ENCODE data around the gene COBL. TPM values are rescaled to one million over a fixed set of nuclear protein-coding genes. Genes with fewer than 3 reads are reported as not detected.
A peak's percentile ranks its signal among the peaks of the same experiment; 100 is the strongest.

The COBL gene, protein sequence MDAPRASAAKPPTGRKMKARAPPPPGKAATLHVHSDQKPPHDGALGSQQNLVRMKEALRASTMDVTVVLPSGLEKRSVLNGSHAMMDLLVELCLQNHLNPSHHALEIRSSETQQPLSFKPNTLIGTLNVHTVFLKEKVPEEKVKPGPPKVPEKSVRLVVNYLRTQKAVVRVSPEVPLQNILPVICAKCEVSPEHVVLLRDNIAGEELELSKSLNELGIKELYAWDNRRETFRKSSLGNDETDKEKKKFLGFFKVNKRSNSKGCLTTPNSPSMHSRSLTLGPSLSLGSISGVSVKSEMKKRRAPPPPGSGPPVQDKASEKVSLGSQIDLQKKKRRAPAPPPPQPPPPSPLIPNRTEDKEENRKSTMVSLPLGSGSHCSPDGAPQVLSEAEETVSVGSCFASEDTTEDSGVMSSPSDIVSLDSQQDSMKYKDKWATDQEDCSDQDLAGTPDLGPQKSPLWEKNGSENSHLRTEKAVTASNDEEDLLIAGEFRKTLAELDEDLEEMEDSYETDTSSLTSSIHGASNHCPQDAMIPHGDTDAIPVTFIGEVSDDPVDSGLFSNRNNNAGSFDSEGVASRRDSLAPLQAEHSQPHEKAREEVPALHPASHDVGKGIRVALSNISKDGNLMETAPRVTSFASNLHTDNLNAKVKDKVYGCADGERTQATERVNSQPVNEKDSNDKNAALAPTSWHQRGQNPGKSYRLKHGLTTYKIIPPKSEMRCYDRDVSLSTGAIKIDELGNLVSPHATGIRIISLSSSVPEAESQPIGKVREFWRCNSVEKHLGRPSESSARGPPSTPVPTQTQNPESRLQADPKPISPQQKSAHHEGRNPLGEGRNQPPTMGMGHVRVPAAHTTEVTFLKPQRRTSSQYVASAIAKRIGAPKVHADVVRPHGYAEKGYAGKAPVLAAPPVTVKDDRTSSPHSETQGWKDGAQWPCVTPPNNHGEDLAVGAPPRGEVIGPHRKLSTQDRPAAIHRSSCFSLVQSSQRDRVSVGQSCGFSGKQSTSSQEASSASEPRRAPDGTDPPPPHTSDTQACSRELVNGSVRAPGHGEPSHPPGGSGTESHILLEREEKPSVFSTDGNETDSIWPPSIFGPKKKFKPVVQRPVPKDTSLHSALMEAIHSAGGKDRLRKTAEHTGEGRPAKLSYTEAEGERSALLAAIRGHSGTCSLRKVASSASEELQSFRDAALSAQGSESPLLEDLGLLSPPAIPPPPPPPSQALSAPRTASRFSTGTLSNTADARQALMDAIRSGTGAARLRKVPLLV
- polyA plus RNA-seq (ENCODE audit: insufficient read length in 3 of 3) = 10 to 100 TPM; 16.8 to 23.3 (median 21.4) TPM

DNA sequence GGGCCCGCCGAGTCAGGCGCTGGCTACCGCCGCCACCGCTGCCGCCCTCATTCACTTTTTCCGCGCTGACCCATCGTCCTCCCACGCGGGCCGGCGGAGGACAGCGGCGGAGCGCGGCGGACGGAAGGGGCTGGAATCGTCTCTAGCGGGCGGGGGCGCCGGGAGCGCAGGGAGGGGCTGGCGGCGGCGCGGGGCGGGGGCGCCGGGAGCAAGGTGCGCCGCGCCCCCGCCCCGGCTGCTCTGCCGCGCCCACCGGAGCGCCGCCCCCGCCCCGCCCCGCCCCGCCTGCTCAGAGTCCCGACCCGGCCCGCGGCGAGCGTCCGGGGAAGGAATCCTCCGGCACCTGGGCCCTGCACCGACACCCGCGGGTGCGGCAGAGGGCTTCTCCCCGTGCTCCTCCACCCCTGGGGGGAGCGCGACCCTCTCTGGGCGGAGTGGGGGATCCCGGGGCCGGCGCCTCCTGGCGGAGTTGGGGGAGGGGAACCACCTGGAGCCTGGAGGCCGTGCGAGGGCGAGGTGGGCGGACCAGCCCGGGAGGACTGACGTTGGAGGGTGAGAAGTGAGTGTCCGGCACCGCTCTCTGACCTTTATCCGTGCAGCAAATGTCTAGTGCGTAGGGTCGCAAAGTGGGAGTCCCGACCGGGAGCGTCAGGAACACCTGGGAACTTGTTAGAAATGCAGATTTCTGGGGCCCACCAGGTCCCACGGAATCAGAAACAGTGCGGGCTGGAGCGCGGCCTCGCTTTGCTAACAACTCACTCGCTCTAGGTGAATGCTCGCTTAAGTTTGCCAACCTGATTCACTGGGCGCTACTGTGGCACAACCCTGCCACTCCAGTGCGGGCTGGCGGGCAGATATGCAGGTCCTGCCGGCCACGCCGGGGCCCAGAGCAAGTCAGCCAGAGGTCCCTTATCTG is at the start of gene COBL:
COBL (minus strand) TSS at position 144 of the 916 bp plus-strand sequence. CDS start 176 bp downstream, outside the sequence.
- DNase-seq (ENCODE audit: low read depth in 3 of 3, low spot score in 2 of 3) = peak in 1 of 3 donors; percentile 4

DNA sequence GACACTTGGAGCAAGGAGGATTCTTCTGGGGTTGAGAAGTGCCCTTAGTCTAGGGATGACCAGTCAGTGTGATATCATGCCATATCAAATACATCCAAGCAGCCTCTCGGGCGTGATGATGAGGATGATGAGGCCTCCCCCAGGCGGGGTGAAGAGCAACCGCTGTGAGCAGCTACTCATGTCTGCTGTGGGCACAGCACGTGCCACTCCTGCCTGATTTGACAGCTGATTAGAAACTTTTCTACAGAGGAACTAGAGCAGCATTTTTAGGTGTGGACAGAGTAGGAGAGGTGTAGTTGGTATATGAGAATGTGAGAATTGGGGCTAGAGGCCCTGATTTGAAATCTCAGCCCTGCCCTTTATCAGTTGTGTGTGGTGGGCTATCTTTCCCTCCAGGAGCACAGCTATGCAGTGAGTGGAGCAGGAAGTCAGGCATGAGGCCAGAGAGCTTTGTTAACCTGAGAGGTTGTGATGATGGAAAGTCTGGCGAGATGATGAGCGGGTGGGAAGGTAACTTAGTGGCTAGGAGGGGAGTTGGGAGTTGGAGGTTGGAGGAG is 49.6 kb upstream of the COBL start:
- no peak for DNase-seq (ENCODE audit: low read depth in 3 of 3, low spot score in 2 of 3)

DNA sequence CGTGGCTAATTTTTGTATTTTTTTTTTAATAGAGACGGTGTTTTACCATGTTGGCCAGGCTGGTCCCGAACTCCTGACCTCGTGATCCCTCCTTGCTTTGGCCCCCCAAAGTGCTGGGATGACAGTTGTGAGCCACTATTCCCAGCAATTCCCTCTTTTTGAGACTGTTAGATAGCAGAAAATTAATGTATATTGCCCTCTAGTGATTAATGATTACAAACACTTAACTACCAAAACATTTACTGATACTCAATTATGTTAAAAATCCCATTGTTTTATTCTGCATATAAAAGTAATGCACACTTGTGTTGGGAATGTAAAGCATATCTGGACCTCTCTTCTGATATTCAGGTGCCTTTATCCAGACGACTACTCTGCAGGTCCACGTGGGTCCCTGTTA is 41.2 kb upstream of the COBL start:
- DNase-seq (ENCODE audit: low read depth in 3 of 3, low spot score in 2 of 3) = no peak

DNA sequence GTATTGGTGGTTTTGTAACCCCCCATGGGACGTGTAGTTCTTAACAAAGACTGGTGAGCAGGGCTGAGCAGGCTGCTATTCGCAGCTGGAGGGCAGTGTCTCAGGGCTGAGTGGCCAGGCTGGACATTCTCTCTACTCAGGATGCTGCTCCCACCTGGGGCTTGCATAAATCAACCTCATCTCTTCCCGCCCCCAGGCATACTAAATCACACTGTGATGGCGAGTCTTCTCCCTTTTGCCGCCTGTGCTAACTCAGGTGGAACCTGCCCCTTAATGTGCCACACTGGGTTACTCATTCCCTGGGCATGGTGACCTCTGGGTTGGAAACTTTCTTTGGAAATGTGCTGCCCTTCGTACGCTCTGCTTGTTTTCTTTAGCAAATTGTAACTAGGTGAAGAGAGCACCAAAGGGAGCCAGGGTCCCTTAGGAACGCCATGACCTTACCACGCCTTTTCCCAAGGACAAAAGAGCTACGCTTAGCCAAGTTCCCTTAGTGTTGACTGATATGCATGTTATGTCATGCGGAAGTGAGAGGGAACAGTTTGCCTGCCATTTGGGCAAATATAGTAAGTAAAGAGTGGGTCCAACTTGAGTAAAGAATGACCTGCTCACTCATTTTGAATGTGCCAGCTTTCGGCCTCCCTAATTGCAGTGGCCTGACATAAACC is 40.4 kb upstream of the COBL start:
- DNase-seq (ENCODE audit: low read depth in 3 of 3, low spot score in 2 of 3) = peak in 2 of 3 donors; percentile 39 to 55

DNA sequence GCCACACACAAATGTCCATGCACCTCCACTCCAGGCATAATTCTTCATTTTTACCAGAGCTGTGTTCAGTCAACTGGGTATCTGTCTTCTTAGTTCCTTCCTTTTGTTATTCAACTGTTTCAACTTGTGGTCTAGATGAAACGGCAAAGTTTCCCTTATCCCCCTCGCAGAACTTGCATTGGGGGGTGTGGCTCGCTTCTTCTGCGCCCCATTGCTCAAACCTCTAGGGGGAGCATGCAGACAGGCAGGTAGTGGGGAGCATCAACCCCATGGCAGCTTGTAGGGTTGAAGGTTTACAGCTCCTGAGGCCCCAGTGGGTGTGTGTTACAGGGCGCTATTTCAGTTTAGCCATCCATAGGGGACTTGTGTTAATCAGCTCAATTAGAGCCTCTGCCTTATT is 38.3 kb upstream of the COBL start:
- DNase-seq (ENCODE audit: low read depth in 3 of 3, low spot score in 2 of 3) = no peak

DNA sequence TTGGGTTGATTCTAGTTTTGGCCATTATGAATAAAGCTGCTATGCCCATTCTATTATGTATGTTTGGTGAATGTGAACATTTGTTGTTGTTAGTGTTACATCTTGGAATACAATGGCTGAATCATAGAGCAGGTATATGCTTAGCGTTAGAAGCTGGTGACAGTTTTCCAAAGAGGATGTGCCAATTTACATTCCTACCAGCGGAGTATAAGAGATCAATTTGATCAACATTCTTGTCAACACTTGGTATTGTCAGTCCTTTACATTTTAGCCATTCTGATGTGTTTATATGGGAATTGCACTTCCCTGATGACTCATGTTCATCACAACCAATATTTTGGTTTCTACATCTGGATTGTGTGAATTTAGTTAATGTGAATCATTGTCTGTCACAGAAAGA is 37.8 kb upstream of the COBL start:
- DNase-seq (ENCODE audit: low read depth in 3 of 3, low spot score in 2 of 3) = no peak

DNA sequence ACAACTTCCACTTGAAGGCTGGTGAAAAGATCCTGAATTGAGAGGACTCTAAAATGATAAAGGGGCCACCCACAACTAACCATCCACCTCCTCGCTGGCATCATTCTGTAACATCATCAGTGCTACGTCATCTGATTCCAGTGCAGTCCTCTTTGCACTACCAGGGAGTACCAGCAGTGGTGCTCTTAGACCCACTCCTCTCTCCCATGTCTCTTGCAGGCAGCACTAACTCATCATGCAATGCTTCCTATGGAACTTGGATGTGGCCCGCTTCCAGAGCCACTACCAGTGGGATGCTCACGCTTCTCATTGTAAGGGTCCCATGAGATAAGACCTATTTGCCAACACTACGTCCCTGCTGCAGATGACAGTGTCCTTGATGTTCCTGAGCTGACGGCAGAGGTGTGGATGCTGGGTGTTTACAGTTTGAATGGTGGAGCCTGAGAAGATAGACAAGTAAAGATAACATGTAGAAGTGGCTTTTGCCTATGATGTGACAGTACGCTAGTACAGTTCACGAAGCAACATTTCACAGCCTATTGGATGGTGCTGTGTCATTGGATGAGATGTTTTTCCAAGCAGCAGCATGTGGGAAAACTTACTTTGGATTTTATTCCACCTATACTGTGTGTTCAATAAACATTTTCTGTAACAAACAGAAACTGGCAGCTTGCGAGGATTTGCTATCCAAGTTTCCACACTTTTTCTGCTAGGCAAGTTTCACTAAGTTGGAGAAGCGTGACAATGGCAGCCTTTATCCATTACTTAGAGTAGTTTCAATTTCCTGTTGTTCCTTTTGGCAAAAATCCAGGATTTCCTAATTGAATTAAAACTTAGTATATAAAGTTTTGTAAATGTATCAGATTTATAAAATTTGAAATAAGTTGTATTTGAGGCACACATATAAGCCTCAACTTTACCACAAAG is 35.8 kb upstream of the COBL start:
- no peak for DNase-seq (ENCODE audit: low read depth in 3 of 3, low spot score in 2 of 3)

DNA sequence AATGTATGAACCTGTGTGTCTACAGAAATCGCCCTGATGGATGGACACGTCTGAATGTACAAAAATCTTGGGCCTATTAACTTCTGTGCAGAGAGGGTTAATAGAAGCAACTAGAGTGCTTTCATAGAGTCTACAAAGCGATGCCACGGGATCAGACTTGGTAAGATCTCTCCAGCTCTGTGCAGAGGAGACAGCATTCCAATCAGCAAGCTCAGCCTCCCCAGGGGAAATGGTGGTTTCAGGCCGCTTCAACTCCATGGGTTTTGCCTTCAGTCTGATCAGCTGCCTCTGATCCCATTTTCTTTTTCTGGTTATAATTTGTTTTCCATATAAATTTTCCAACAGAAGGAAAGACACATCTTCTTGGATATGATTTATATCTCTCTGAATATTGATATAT is 35.1 kb upstream of the COBL start:
- no peak for DNase-seq (ENCODE audit: low read depth in 3 of 3, low spot score in 2 of 3)

DNA sequence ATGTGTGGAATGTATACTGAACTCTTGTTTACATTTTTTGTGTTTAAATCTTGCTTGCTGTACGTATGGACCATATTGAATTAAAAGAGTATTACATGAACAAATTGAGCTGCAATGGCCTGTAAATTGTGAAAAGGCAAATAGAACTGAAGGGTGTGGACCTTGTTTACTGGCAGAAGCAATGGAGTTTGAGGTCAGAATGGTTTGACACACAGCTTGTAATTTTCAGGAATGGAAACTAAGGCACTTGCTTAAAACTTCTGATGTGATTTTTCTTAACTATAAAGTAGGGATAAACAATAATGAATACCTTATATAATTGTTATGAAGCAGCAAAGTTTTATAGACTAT is 33.9 kb upstream of the COBL start:
- DNase-seq (ENCODE audit: low read depth in 3 of 3, low spot score in 2 of 3) = no peak

DNA sequence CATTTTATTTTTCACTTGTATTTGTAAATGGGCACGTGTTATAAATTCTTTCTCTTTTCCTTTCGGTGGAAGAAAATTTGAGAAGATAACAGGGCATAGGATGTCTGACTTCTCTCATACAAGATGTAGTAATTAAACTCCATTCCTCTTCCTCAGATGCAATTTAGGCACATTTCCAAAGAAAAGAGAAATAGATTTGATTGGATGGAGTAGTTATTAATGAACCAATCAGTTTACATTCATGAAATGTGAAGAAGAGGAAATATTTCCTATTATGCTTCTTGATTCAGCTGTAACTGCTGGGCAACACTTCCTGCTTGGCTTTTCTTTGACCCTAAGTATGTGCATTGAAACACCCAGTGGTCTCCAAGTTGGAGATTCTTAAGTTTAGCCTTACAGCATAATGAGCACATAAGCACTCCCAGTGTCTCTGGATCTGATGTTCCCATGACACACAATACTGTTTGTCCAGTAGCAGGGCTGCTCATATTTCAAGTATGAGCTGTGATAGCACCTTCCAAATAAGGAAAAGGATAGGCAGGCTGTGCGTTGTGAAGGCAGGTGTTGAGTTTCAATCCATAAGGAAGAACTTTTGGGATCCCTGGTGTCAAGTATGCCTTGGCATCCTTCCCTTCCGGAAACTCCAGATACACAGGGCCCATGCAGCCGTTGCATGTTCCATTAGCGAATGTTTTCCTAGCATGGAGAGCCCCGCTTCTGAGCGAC is 33.4 kb upstream of the COBL start:
- no peak for DNase-seq (ENCODE audit: low read depth in 3 of 3, low spot score in 2 of 3)

DNA sequence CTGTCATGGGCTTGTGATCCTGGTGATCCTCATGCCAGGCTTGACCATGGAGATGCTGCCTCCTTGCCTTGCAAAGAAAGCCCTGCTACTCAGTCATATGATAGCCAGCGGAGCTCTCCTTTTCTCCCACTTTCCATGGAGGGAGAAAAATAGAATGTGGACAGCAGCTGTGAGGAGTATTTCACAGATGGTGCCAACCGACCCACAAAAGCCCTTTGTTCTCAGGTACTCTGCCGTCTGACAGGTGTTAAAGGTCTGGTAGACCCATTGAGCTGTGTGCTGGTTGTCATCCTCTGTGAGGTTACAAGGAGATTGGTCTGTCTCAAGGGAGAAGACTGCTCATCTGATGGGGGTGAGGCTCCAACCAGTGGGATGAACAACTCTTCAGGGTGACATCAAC is 29.5 kb upstream of the COBL start:
- DNase-seq (ENCODE audit: low read depth in 3 of 3, low spot score in 2 of 3) = no peak

DNA sequence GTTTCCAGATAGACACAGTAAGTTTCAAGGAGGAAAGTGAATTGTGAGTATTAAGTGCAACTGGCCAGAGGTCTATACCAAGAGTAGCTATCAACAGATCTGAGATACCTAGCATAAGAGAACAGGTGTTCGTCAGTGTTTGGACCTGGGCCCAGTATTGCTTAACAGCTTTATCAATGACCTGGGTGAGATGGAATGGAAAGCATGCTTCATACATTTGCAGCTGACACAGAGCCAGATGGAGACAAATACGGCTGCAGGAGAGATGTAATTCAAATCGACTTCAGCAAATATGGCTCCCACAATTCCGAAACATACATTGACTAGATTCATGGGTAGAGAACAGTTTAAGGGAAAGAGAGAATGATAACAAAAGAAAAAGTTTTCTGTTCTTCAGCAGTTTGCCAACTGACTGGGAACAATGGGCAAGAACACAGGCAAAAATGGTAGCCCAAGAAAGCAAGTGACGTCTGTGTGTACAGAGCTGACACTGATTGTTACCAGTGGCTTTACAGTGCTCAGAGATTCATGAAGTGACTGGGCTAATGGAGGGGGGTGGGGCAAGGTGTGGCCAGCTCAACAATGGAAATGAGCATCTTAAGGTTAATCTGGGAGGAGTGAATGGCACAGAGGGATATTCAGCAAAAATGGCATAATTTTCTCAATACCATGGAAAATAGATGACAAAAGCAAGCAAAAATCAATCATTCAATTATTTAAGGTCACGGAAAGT is 28.0 kb upstream of the COBL start:
- DNase-seq (ENCODE audit: low read depth in 3 of 3, low spot score in 2 of 3) = no peak

DNA sequence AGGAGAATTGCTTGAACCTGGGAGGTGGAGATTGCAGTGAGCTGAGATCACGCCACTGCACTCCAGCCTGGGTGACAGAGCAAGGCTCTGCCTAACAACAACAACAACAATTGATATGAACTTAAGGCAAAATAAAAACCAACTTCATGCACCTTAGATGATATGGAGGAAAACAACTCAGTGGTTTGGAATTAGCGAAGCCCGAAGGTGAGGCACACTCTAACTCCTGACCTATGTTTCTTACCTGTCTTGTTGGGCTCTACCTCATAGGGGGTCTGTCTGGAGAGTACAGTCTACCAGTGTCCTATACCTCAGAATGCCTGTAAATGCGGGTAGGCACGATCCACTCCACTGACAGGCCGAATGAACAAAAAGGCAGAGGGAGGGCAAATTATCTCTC is 24.3 kb upstream of the COBL start:
- DNase-seq (ENCODE audit: low read depth in 3 of 3, low spot score in 2 of 3) = no peak

DNA sequence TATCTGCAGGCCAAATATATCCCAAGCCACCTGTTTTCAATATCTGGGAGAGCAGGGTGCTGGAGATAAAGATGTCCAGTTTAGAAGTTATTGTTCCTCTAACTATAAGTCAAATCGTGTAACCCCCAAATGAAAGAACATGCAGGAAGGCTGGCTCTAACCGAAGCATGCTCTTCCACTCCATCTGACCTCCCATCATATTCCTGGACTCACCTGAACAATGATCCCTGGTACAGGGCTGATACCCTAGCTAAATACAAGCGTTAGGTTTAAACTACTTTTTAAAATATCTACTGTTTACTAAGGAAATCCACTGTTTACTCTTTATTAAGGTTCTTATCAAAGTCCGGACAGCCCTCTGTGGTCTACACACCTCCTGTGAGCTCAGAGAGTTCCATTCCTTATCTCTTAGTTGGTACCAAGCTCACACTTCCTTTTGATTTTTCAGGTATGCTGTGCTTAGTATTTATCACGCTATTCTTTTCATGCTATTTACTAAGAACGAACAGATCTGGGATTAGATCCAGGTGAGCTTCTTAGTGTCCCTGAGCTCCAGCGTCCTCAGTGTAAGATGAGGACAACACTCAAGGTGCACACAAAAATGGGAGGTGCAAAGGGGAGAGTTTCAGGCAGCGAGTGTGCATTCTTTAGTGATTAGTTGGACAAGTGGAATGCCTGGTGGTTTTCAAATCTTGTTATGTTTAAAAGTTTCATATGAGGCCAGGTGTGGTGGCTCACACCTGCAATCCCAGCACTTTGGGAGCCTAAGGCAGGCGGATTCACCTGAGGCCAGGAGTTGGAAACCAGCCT is 23.6 kb upstream of the COBL start:
- no peak for DNase-seq (ENCODE audit: low read depth in 3 of 3, low spot score in 2 of 3)

DNA sequence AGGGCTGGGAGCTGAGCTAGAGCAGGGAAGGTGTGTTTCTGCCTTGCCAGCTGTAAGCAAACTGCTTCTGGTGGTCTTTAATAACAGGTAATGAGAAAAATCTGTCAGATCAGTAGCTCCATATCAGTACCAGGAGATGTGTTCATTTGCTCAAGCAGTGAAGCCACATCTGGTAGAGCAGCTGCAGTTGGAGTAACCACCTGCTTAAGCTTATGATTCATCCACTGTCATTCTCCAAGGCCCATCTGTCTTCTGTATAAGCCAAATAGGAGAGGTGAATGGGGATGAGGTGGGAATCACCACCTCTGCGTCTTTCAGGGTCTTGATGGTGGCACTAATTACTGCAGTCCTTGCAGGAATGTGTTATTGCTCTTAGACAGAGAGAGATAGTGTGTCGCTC is 18.4 kb upstream of the COBL start:
- DNase-seq (ENCODE audit: low read depth in 3 of 3, low spot score in 2 of 3) = no peak

DNA sequence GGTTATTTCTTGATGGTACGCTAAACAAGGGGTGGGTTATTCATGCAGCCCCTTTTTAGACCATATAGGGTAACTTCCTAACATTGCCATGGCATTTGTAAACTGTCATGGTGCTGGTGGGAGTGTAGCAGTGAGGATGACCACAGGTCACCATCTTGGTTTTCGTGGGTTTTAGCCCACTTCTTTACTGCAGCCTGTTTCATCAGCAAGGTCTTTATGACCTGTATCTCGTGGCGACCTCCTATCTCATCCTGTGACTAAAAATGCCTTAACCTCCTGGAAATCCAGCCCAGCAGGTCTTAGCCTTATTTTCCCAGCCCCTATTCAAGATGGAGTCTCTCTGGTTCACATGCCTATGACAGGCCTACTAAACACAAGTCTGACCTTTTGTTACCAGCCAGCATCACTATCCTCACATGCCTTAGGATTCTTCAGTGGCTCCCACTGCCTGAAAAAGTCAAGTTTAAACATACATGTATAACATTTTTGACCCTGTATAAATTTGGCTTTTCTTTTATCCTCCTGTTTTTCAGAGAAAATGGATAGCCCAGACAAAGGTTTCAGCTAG is 13.2 kb upstream of the COBL start:
- DNase-seq (ENCODE audit: low read depth in 3 of 3, low spot score in 2 of 3) = no peak
